Measurements from ENCODE around the gene MRPL10.

The MRPL10 gene

DNA sequence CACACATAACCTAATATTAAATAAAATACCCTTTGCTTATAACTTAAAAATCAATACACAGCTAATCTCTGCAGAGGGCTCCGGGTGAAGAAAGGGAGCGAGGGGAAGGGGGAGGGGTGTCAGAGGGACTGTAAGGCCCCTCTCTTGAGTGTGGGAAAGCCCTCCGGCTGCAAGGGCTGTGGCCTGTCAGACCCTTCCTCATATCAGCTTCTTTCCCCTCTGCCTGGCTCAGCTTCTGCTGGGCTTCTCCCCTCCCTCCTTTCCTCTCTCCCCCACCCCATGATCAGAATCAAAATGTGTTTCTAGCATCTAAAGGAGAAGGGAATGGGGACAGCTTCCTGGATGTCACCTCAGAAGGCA, 14.4 kb upstream of the MRPL10 start:
- H3K4me3 ChIP-seq (ENCODE audit: low read depth, low read length) = no peak overlapping the region
- no peaks in the 10 kb centered on the region for H3K9me3 ChIP-seq (ENCODE audit: control insufficient read depth, insufficient read depth, low read depth, low read length)
- no peak overlapping the region for H3K27ac ChIP-seq (ENCODE audit: extremely low read depth, low read depth, low read length)
- H3K36me3 ChIP-seq (ENCODE audit: control insufficient read depth in 2 of 2, insufficient read depth in 1 of 2, low read length in 2 of 2) = peaks cover 0 to 4% of the 10 kb centered on the region in 2 experiments; a peak in 1 of 3 replicates
- TF ChIP-seq ZNF501 (tag by site-specific recombination; IDR thresholded peaks at IDR 0.05) = no peak
- no peak for TF ChIP-seq ZNF16 (tag by site-specific recombination; IDR thresholded peaks at IDR 0.05; ENCODE audit: low read depth)
- TF ChIP-seq ZNF404 (tag by site-specific recombination; IDR thresholded peaks at IDR 0.05) = no peak
- TF ChIP-seq ZNF521 (tag by site-specific recombination; IDR thresholded peaks at IDR 0.05) = no peak
- no peak for TF ChIP-seq SCRT1 (tag by site-specific recombination; IDR thresholded peaks at IDR 0.05; ENCODE audit: borderline replicate concordance)
- TF ChIP-seq ZNF354C (tag by site-specific recombination; IDR thresholded peaks at IDR 0.05; ENCODE audit: borderline replicate concordance, low read depth) = no peak
- TF ChIP-seq ZNF664 (tag by site-specific recombination; IDR thresholded peaks at IDR 0.05) = no peak
- CTCF ChIA-PET = interaction anchor here (0.5 to 19.4 kb wide), 10 partner anchors 8 to 336 kb away, joined by 3 to 837 read pairs (median 5); partner anchors contain the start of genes SP2 and SP6
- POLR2A ChIA-PET = interaction anchor here (0.7 to 4.4 kb wide), 3 partner anchors 11 to 50 kb away, joined by 3 to 15 read pairs (median 4); partner anchors contain the start of gene SP2
- H3K4me1 ChIP-seq (ENCODE audit: control insufficient read depth, insufficient read depth, low read length) = peaks cover 4% of the 10 kb centered on the region; the same call in 1 of the 2 replicates

- peaks cover 0 to 4% of the 10 kb centered on the region in 2 experiments; a peak in 1 of 3 replicates for H3K36me3 ChIP-seq (ENCODE audit: control insufficient read depth in 2 of 2, insufficient read depth in 1 of 2, low read length in 2 of 2)
- ChIA-PET CTCF (interaction anchor here (0.5 to 19.4 kb wide), 23 partner anchors 8 to 602 kb away, joined by 3 to 837 read pairs (median 5); partner anchors contain the start of genes CDK5RAP3, PNPO, SNX11 and SP2), POLR2A (interaction anchor here (0.6 to 4.4 kb wide), 8 partner anchors 11 to 109 kb away, joined by 3 to 15 read pairs (median 4); partner anchors contain the start of genes LRRC46, MRPL10 and SP2)
- H3K4me1 ChIP-seq (ENCODE audit: control insufficient read depth, insufficient read depth, low read length) = no peaks in the 10 kb centered on the region; the same call in 1 of the 2 replicates
- no peak overlapping the region for H3K27ac ChIP-seq (ENCODE audit: extremely low read depth, low read depth, low read length)
- H3K4me3 ChIP-seq (ENCODE audit: low read depth, low read length) = no peak overlapping the region
- no peaks in the 10 kb centered on the region for H3K9me3 ChIP-seq (ENCODE audit: control insufficient read depth, insufficient read depth, low read depth, low read length)
- TF ChIP-seq ZNF140 (tag by site-specific recombination; IDR thresholded peaks at IDR 0.05) = no peak
- no peak for TF ChIP-seq ZNF350 (tag by site-specific recombination; IDR thresholded peaks at IDR 0.05)
- TF ChIP-seq TRIM28 (IDR thresholded peaks at IDR 0.05; ENCODE audit: borderline replicate concordance, low read length) = no peak
- TF ChIP-seq ZNF221 (tag by site-specific recombination; IDR thresholded peaks at IDR 0.05; ENCODE audit: borderline replicate concordance) = no peak
- TF ChIP-seq ZBTB44 (tag by site-specific recombination; IDR thresholded peaks at IDR 0.05) = no peak
- no peak for TF ChIP-seq ZNF510 (tag by site-specific recombination; IDR thresholded peaks at IDR 0.05; ENCODE audit: insufficient replicate concordance)
- TF ChIP-seq ZNF549 (tag by site-specific recombination; IDR thresholded peaks at IDR 0.05) = no peak
- TF ChIP-seq, protein P1, sequence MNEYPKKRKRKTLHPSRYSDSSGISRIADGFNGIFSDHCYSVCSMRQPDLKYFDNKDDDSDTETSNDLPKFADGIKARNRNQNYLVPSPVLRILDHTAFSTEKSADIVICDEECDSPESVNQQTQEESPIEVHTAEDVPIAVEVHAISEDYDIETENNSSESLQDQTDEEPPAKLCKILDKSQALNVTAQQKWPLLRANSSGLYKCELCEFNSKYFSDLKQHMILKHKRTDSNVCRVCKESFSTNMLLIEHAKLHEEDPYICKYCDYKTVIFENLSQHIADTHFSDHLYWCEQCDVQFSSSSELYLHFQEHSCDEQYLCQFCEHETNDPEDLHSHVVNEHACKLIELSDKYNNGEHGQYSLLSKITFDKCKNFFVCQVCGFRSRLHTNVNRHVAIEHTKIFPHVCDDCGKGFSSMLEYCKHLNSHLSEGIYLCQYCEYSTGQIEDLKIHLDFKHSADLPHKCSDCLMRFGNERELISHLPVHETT (tag by site-specific recombination; IDR thresholded peaks at IDR 0.05) = no peak
- TF ChIP-seq SETDB1 (IDR thresholded peaks at IDR 0.05; ENCODE audit: insufficient read length, low read length) = no peak
- TF ChIP-seq, protein P2, sequence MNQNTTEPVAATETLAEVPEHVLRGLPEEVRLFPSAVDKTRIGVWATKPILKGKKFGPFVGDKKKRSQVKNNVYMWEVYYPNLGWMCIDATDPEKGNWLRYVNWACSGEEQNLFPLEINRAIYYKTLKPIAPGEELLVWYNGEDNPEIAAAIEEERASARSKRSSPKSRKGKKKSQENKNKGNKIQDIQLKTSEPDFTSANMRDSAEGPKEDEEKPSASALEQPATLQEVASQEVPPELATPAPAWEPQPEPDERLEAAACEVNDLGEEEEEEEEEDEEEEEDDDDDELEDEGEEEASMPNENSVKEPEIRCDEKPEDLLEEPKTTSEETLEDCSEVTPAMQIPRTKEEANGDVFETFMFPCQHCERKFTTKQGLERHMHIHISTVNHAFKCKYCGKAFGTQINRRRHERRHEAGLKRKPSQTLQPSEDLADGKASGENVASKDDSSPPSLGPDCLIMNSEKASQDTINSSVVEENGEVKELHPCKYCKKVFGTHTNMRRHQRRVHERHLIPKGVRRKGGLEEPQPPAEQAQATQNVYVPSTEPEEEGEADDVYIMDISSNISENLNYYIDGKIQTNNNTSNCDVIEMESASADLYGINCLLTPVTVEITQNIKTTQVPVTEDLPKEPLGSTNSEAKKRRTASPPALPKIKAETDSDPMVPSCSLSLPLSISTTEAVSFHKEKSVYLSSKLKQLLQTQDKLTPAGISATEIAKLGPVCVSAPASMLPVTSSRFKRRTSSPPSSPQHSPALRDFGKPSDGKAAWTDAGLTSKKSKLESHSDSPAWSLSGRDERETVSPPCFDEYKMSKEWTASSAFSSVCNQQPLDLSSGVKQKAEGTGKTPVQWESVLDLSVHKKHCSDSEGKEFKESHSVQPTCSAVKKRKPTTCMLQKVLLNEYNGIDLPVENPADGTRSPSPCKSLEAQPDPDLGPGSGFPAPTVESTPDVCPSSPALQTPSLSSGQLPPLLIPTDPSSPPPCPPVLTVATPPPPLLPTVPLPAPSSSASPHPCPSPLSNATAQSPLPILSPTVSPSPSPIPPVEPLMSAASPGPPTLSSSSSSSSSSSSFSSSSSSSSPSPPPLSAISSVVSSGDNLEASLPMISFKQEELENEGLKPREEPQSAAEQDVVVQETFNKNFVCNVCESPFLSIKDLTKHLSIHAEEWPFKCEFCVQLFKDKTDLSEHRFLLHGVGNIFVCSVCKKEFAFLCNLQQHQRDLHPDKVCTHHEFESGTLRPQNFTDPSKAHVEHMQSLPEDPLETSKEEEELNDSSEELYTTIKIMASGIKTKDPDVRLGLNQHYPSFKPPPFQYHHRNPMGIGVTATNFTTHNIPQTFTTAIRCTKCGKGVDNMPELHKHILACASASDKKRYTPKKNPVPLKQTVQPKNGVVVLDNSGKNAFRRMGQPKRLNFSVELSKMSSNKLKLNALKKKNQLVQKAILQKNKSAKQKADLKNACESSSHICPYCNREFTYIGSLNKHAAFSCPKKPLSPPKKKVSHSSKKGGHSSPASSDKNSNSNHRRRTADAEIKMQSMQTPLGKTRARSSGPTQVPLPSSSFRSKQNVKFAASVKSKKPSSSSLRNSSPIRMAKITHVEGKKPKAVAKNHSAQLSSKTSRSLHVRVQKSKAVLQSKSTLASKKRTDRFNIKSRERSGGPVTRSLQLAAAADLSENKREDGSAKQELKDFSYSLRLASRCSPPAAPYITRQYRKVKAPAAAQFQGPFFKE (tag by site-specific recombination; IDR thresholded peaks at IDR 0.05; ENCODE audit: borderline replicate concordance) = no peak
- peak; percentile 70 for TF ChIP-seq ZBTB17 (tag by site-specific recombination; IDR thresholded peaks at IDR 0.05)
- TF ChIP-seq ZNF645 (tag by site-specific recombination; IDR thresholded peaks at IDR 0.05) = no peak
- no peak for TF ChIP-seq ZNF211 (tag by site-specific recombination; IDR thresholded peaks at IDR 0.05; ENCODE audit: low read depth)
- TF ChIP-seq, protein P3, sequence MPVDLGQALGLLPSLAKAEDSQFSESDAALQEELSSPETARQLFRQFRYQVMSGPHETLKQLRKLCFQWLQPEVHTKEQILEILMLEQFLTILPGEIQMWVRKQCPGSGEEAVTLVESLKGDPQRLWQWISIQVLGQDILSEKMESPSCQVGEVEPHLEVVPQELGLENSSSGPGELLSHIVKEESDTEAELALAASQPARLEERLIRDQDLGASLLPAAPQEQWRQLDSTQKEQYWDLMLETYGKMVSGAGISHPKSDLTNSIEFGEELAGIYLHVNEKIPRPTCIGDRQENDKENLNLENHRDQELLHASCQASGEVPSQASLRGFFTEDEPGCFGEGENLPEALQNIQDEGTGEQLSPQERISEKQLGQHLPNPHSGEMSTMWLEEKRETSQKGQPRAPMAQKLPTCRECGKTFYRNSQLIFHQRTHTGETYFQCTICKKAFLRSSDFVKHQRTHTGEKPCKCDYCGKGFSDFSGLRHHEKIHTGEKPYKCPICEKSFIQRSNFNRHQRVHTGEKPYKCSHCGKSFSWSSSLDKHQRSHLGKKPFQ (tag by site-specific recombination; IDR thresholded peaks at IDR 0.05) = no peak
Measured at GRCh38 chr17:47844814-47845715, 13.7 kb upstream of the MRPL10 start.

Measured in HEK293 (cell line).